A673 (cell line): Measurements from ENCODE around the gene LSM10. TPM values are rescaled to one million over a fixed set of nuclear protein-coding genes. Genes with fewer than 3 reads are reported as not detected.

Source experiments
- BruUV-seq: library from RNA; stranded (reverse); fragments of 400-500 nt; replicated peaks from 2 replicates; lab custom pipeline; 2021; lab: Mats Ljungman, UMichigan
- CTCF ChIA-PET: fragments of 300-600 bp; sonication (Branson Sonifier 250); formaldehyde crosslinking; loops from one replicate; lab custom pipeline; 2022; ENCODE audit warnings: antibody characterized with exemption; lab: Charles Lee
- POLR2A ChIA-PET: fragments of 300-600 bp; sonication (Branson Sonifier 250); formaldehyde crosslinking; loops from one replicate; lab custom pipeline; 2022; ENCODE audit warnings: antibody characterized with exemption; ENCODE audit not compliant: low non-redundant PET; lab: Charles Lee
- DNase-seq: peaks from one replicate; pipeline ENCODE4 v3.0.0-alpha.2; 2015; ENCODE audit warnings: low spot score
- H3K27ac ChIP-seq: fragments of 200-600 bp; sonication (generic); 2 replicates; pipeline ENCODE4 v1.5.1; 2016; ENCODE audit warnings: mixed run types, low read depth, mild to moderate bottlenecking, mixed read lengths, antibody characterized with exemption, low read length; ENCODE audit not compliant: poor library complexity, severe bottlenecking
- H3K27me3 ChIP-seq: fragments of 200-600 bp; sonication (generic); replicated peaks from 2 replicates; pipeline ENCODE4 v1.6.1; 2017; ENCODE audit warnings: mixed run types, low read depth, mild to moderate bottlenecking, mixed read lengths, antibody characterized with exemption, low read length; ENCODE audit not compliant: insufficient read depth, poor library complexity
- H3K36me3 ChIP-seq: fragments of 200-600 bp; sonication (generic); 2 replicates; pipeline ENCODE4 v1.6.1; 2016; ENCODE audit warnings: mixed run types, mild to moderate bottlenecking, mixed read lengths, antibody characterized with exemption, low read length; ENCODE audit not compliant: insufficient read depth, poor library complexity, severe bottlenecking
- H3K4me1 ChIP-seq: fragments of 200-600 bp; sonication (generic); 2 replicates; pipeline ENCODE4 v1.6.1; 2017; ENCODE audit warnings: mixed run types, mild to moderate bottlenecking, mixed read lengths, antibody characterized with exemption, low read length; ENCODE audit not compliant: insufficient read depth, poor library complexity, severe bottlenecking
- H3K4me3 ChIP-seq: fragments of 200-600 bp; sonication (generic); 2 replicates; pipeline ENCODE4 v1.5.1; 2016; ENCODE audit warnings: low read depth, mixed run types, mild to moderate bottlenecking, mixed read lengths, low read length; ENCODE audit not compliant: poor library complexity, severe bottlenecking
- H3K9me3 ChIP-seq: fragments of 200-600 bp; sonication (generic); 2 replicates; pipeline ENCODE4 v1.6.1; 2016; ENCODE audit warnings: mixed run types, low read depth, mild to moderate bottlenecking, mixed read lengths, antibody characterized with exemption, low read length; ENCODE audit not compliant: poor library complexity, severe bottlenecking
- CTCF ChIP-seq: fragments of 300-800, 200-600 bp; sonication (generic); conservative IDR thresholded peaks from 2 replicates; pipeline ENCODE4 v1.5.1; 2017; ENCODE audit warnings: low read depth, mild to moderate bottlenecking, antibody characterized with exemption, low read length, moderate library complexity, mixed read lengths
- EZH2 ChIP-seq: fragments of 200-600 bp; sonication (generic); IDR thresholded peaks from 2 replicates; pipeline ENCODE4 v1.6.1; 2017; ENCODE audit warnings: borderline replicate concordance, low read depth, mild to moderate bottlenecking, mixed read lengths, antibody characterized with exemption, low read length; ENCODE audit not compliant: poor library complexity, severe bottlenecking
- intact Hi-C: fragments of 100-400 bp; cut with micrococcal nuclease; formaldehyde crosslinking; loops from one replicate; pipeline ENCODE4 v1.10.0; 2022; ENCODE audit not compliant: unreplicated experiment
- total RNA-seq: library from RNA; stranded (reverse); gene quantifications from 2 replicates; pipeline ENCODE4 v1.2.3, GENCODE V29; 2021

LSM10 gene
- total RNA-seq, 1 experiment from 2014 or later, result 68.0 TPM

DNA sequence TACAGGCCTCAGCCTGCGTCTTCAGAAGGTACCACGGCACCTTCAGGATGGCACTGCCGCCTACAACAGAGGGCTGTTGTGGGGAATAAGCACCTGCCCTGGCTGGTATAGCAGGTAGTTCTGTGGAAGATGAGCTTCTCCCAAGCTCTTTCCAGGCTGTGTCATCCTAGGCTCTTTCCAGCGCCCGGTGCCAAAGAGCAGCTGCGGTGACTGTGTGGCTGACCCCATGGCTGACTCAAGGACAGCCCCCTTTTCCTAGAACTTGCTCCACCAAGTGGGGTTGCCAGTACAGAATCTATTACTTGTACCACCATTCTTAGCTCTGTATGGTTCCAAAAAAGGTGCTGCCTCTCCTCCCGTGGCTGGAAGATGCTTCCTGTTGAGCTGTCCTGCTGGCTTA lies 52.4 kb downstream of the LSM10 start:
- TF ChIP-seq CTCF (no peak), EZH2 (no peak)
- Histone ChIP-seq H3K4me3 (no peak overlapping the region), H3K4me1 (no peaks in the 10 kb centered on the region), H3K27me3 (no peaks in the 10 kb centered on the region), H3K36me3 (peaks cover 51% of the 10 kb centered on the region), H3K27ac (no peak overlapping the region), H3K9me3 (no peaks in the 10 kb centered on the region)
- BruUV-seq, result no TSS peak
- intact Hi-C loops, result no loop called here
- POLR2A ChIA-PET, result no interaction called here
- no peak for DNase-seq
- CTCF ChIA-PET, result interaction anchor here (1.0 kb wide), 1 partner anchor 20 kb away, joined by 3 read pairs; no protein-coding TSS in a partner anchor

DNA sequence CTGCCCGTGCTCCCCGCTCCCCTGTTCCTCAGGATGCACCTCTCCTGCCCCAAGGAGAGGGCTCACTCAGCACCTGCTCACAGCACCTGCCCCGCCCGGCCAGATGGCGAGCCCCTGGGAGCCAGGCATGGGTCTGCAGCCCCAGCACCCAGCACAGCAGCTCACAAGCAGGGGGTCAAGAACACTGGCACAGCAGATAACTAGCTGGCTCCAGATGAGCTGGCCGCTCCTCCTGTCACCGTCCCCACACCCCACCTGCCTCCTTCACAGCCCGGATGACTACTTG lies 53.4 kb downstream of the LSM10 start:
- Histone ChIP-seq H3K36me3 (peaks cover 51% of the 10 kb centered on the region), H3K4me3 (no peak overlapping the region), H3K27me3 (no peaks in the 10 kb centered on the region), H3K27ac (no peak overlapping the region), H3K4me1 (no peaks in the 10 kb centered on the region), H3K9me3 (no peaks in the 10 kb centered on the region)
- DNase-seq, result no peak
- ChIA-PET POLR2A (no interaction called here), CTCF (no interaction called here)
- intact Hi-C loops, result no loop called here
- no peak for TF ChIP-seq CTCF
- no peak for TF ChIP-seq EZH2
- BruUV-seq, result no TSS peak

DNA sequence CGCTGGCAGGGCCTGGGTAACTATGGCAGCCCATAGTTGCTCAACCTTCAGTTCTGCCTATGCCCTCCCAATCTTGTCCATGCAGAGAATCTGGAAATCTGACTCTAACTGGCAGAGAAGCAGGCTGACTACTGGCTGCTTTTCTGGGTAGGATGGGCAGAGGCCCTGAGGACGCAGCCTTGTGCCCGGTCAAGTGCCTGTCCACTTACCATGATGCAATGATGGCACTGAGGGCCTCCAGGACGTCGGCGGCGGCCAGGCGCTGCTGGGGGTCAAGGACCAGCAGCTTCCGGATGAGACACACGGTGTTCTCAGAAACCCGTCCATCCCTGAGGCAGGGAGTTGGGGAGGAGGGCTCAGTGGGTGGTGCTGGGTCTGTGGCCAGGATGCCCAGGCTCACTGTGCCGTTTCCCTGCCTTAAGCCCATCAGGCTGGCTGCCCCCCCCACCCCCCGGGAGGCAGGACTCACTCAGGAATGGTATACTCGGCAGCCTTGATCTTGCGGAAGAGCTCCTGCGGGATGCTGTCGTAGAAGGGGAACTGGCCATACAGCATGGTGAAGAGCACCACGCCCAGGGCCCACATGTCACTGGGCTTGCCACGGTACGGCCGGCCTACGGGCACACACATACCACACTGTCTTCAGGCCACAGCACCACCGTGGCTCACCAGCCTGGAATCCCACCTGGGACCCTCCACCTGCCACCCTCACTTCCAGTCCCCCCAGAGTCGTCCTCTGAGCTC lies 53.9 kb downstream of the LSM10 start:
- Histone ChIP-seq H3K9me3 (no peaks in the 10 kb centered on the region), H3K27ac (no peak overlapping the region), H3K27me3 (no peaks in the 10 kb centered on the region), H3K4me1 (no peaks in the 10 kb centered on the region), H3K36me3 (peaks cover 47% of the 10 kb centered on the region), H3K4me3 (no peak overlapping the region)
- BruUV-seq, result no TSS peak
- intact Hi-C loops, result loop anchor here (2.0 kb wide), 1 partner anchor 77 kb away; no protein-coding TSS in a partner anchor
- ChIA-PET POLR2A (no interaction called here), CTCF (no interaction called here)
- TF ChIP-seq CTCF (no peak), EZH2 (no peak)
- DNase-seq, result no peak

Other genes with a start within 250 kb of the LSM10 start
- 86.5 and 86.6 TPM in 2 replicates for gene TRAPPC3, start 248.4 kb downstream of the LSM10 start, total RNA-seq
- 192 and 206 TPM in 2 replicates for gene MAP7D1, start 241.7 kb downstream of the LSM10 start, total RNA-seq
- 133 and 143 TPM in 2 replicates for gene THRAP3, start 173.5 kb downstream of the LSM10 start, total RNA-seq
- 2.9 and 4.0 TPM in 2 replicates for gene SH3D21, start 91.5 kb downstream of the LSM10 start, total RNA-seq
- 6.2 and 8.4 TPM in 2 replicates for gene EVA1B, start 74.3 kb downstream of the LSM10 start, total RNA-seq
- 93.2 and 109 TPM in 2 replicates for gene STK40, start 12.0 kb downstream of the LSM10 start, total RNA-seq
- gene OSCP1, start 52.5 kb upstream of the LSM10 start, total RNA-seq, result 5.7 and 10.6 TPM in 2 replicates
- gene MRPS15, start 66.5 kb upstream of the LSM10 start, total RNA-seq, result 140 and 144 TPM in 2 replicates
- not detected in 2 replicates for gene CSF3R, start 85.0 kb upstream of the LSM10 start, total RNA-seq